Activated CD8-positive, alpha-beta T cell treated with anti-CD3 and anti-CD28 coated beads, Interleukin-2, amount 10 ng/mL, durations not matched to agents 7 days and 5 days (primary cell): ENCODE data around the gene CYTH2. TPM values are rescaled to one million over a fixed set of nuclear protein-coding genes. Genes with fewer than 3 reads are reported as not detected.
"Not testable (repeated sequence)": the region's sequence is repeated elsewhere in the genome, so short reads cannot be mapped to it uniquely, and the experiment has no call there.

ENCODE experiments used
- ATAC-seq: fragments of 150-1000 bp; cut with Tn5 transposase; one replicate; pipeline ENCODE4 v1.10.0; 2021; ENCODE audit warnings: moderate library complexity
- CTCF ChIA-PET: fragments of 350-600 bp; sonication (Branson Sonifier 250); formaldehyde crosslinking; loops from one replicate; lab custom pipeline; 2021; ENCODE audit warnings: antibody characterized with exemption; lab: Charles Lee
- POLR2A ChIA-PET: fragments of 350-600 bp; sonication (Branson Sonifier 250); formaldehyde crosslinking; loops from one replicate; lab custom pipeline; 2021; ENCODE audit warnings: antibody characterized with exemption; lab: Charles Lee
- DNase-seq: peaks from one replicate; pipeline ENCODE4 v3.0.0-alpha.2; 2020
- H3K27ac Mint-ChIP-seq: one replicate; pipeline ENCODE4 v1.8.0; 2021; ENCODE audit warnings: mild to moderate bottlenecking, mixed read lengths
- H3K27me3 Mint-ChIP-seq: one replicate; pipeline ENCODE4 v1.8.0; 2021; ENCODE audit warnings: low read depth, mixed read lengths
- H3K36me3 Mint-ChIP-seq: one replicate; pipeline ENCODE4 v1.8.0; 2021; ENCODE audit warnings: low read depth, mixed read lengths
- H3K4me1 Mint-ChIP-seq: one replicate; pipeline ENCODE4 v1.8.0; 2021; ENCODE audit warnings: low read depth, mixed read lengths
- H3K4me3 Mint-ChIP-seq: one replicate; pipeline ENCODE4 v1.8.0; 2021; ENCODE audit warnings: mild to moderate bottlenecking, mixed read lengths
- H3K9me3 Mint-ChIP-seq: one replicate; pipeline ENCODE4 v1.8.0; 2022; ENCODE audit warnings: mixed read lengths; ENCODE audit not compliant: insufficient read depth
- total RNA-seq, 2 experiments: library from RNA; stranded (reverse); gene quantifications; one replicate each; pipeline ENCODE4 v1.2.3, GENCODE V29; 2021

CYTH2 gene
- total RNA-seq, 2 experiments from 2014 or later, result 48.3 to 50.3 TPM

- CTCF ChIA-PET, result interaction anchor here (0.6 to 5.1 kb wide), 8 partner anchors 8 to 174 kb away, joined by 3 to 53 read pairs (median 10); a partner anchor contains a TSS
- not testable (repeated sequence) for H3K9me3 Mint-ChIP-seq, H3K36me3 Mint-ChIP-seq, ATAC-seq, H3K27ac Mint-ChIP-seq, DNase-seq, H3K4me3 Mint-ChIP-seq
- Mint-ChIP-seq H3K4me1 (peaks cover 30% of the 10 kb centered on the region), H3K27me3 (peaks cover 20% of the 10 kb centered on the region)
- POLR2A ChIA-PET, result interaction anchor here (0.7 kb wide), 1 partner anchor 847 kb away, joined by 3 read pairs; the partner anchor contains the start of gene CD37
Observed at GRCh38 chr19:48488478-48488877, 19.3 kb downstream of the CYTH2 start.

- ChIA-PET POLR2A (interaction anchor here (0.5 to 1.0 kb wide), 3 partner anchors 9 to 160 kb away, joined by 3 to 5 read pairs (median 3); partner anchors contain the start of genes RPL18 and SPHK2), CTCF (interaction anchor here (0.7 to 5.1 kb wide), 31 partner anchors 8 to 185 kb away, joined by 3 to 53 read pairs (median 4); partner anchors contain the start of genes KDELR1, RPL18, SPHK2 and SYNGR4)
- Mint-ChIP-seq H3K27me3 (peaks cover 28% of the 10 kb centered on the region), H3K4me3 (no peak overlapping the region), H3K4me1 (peaks cover 36% of the 10 kb centered on the region), H3K27ac (no peak overlapping the region), H3K9me3 (no peaks in the 10 kb centered on the region), H3K36me3 (no peaks in the 10 kb centered on the region)
- ATAC-seq (peak; percentile 56), DNase-seq (peak; percentile 86)
Observed at GRCh38 chr19:48489608-48490216, 20.5 kb downstream of the CYTH2 start.

GRCh38 chr19:48490981-48491792 lies 22.0 kb downstream of the CYTH2 start:
- ChIA-PET POLR2A (no interaction called here), CTCF (interaction anchor here (0.7 to 5.1 kb wide), 8 partner anchors 10 to 157 kb away, joined by 3 to 53 read pairs (median 20); no protein-coding TSS in a partner anchor)
- Mint-ChIP-seq H3K4me1 (peaks cover 45% of the 10 kb centered on the region), H3K9me3 (no peaks in the 10 kb centered on the region), H3K36me3 (no peaks in the 10 kb centered on the region), H3K27ac (no peak overlapping the region), H3K4me3 (peak overlapping the region; percentile 28), H3K27me3 (peaks cover 31% of the 10 kb centered on the region)
- ATAC-seq (peak; percentile 13), DNase-seq (peak; percentile 68)

GRCh38 chr19:48491793-48492123 lies 22.6 kb downstream of the CYTH2 start:
- Mint-ChIP-seq H3K27me3 (peaks cover 31% of the 10 kb centered on the region), H3K4me3 (no peak overlapping the region), H3K36me3 (no peaks in the 10 kb centered on the region), H3K27ac (no peak overlapping the region), H3K9me3 (no peaks in the 10 kb centered on the region), H3K4me1 (peaks cover 45% of the 10 kb centered on the region)
- POLR2A ChIA-PET, result no interaction called here
- CTCF ChIA-PET, result interaction anchor here (2.6 to 5.1 kb wide), 3 partner anchors 15 to 96 kb away, joined by 7 to 53 read pairs (median 22); no protein-coding TSS in a partner anchor
- DNase-seq, result no peak
- ATAC-seq, result no peak

GRCh38 chr19:48492925-48493717 lies 24.0 kb downstream of the CYTH2 start:
- Mint-ChIP-seq H3K36me3 (no peaks in the 10 kb centered on the region), H3K9me3 (no peaks in the 10 kb centered on the region), H3K4me1 (peaks cover 45% of the 10 kb centered on the region), H3K27ac (peak overlapping the region; percentile 47), H3K27me3 (peaks cover 31% of the 10 kb centered on the region), H3K4me3 (peak overlapping the region; percentile 50)
- ATAC-seq (peak; percentile 71), DNase-seq (peak; percentile 86)
- ChIA-PET CTCF (interaction anchor here (1.2 to 2.6 kb wide), 7 partner anchors 13 to 179 kb away, joined by 3 to 10 read pairs (median 3); partner anchors contain the start of gene KDELR1), POLR2A (interaction anchor here (0.8 kb wide), 2 partner anchors 14 to 408 kb away, joined by 3 to 4 read pairs; no protein-coding TSS in a partner anchor)

GRCh38 chr19:48493718-48494401 lies 24.7 kb downstream of the CYTH2 start:
- POLR2A ChIA-PET, result no interaction called here
- Mint-ChIP-seq H3K4me1 (peaks cover 45% of the 10 kb centered on the region), H3K27me3 (peaks cover 31% of the 10 kb centered on the region)

GRCh38 chr19:48495396-48495795 lies 26.2 kb downstream of the CYTH2 start:
- ChIA-PET POLR2A (no interaction called here), CTCF (interaction anchor here (0.8 to 1.3 kb wide), 2 partner anchors 10 to 89 kb away, joined by 3 to 7 read pairs; no protein-coding TSS in a partner anchor)
- H3K4me1 Mint-ChIP-seq, result peaks cover 42% of the 10 kb centered on the region
- H3K9me3 Mint-ChIP-seq, result no peaks in the 10 kb centered on the region
- no peak overlapping the region for H3K4me3 Mint-ChIP-seq
- ATAC-seq (no peak), DNase-seq (no peak)
- H3K27ac Mint-ChIP-seq, result no peak overlapping the region
- peaks cover 31% of the 10 kb centered on the region for H3K27me3 Mint-ChIP-seq
- H3K36me3 Mint-ChIP-seq, result no peaks in the 10 kb centered on the region

More at GRCh38 chr19:48493718-48494401, 24.7 kb downstream of the CYTH2 start:
- Mint-ChIP-seq H3K27ac (no peak overlapping the region), H3K36me3 (no peaks in the 10 kb centered on the region), H3K9me3 (no peaks in the 10 kb centered on the region), H3K4me3 (peak overlapping the region; percentile 63)
- no peak for ATAC-seq
- CTCF ChIA-PET, result interaction anchor here (1.2 to 2.6 kb wide), 7 partner anchors 12 to 179 kb away, joined by 3 to 10 read pairs (median 3); partner anchors contain the start of gene KDELR1
- no peak for DNase-seq

GRCh38 chr19:48496959-48497727 lies 28.0 kb downstream of the CYTH2 start:
- Mint-ChIP-seq H3K9me3 (no peaks in the 10 kb centered on the region), H3K27ac (no peak overlapping the region), H3K27me3 (peaks cover 17% of the 10 kb centered on the region), H3K4me3 (no peak overlapping the region), H3K36me3 (no peaks in the 10 kb centered on the region), H3K4me1 (peaks cover 40% of the 10 kb centered on the region)
- POLR2A ChIA-PET, result no interaction called here
- DNase-seq, result no peak
- ATAC-seq, result no peak
- CTCF ChIA-PET, result interaction anchor here (0.9 to 1.8 kb wide), 3 partner anchors 8 to 10 kb away, joined by 3 to 9 read pairs (median 3); no protein-coding TSS in a partner anchor

GRCh38 chr19:48497728-48498594 lies 28.8 kb downstream of the CYTH2 start:
- CTCF ChIA-PET, result interaction anchor here (1.0 to 1.8 kb wide), 2 partner anchors 7 to 9 kb away, joined by 3 to 9 read pairs; no protein-coding TSS in a partner anchor
- Mint-ChIP-seq H3K36me3 (no peaks in the 10 kb centered on the region), H3K27me3 (peaks cover 13% of the 10 kb centered on the region), H3K4me3 (no peak overlapping the region), H3K27ac (no peak overlapping the region), H3K4me1 (peaks cover 38% of the 10 kb centered on the region), H3K9me3 (no peaks in the 10 kb centered on the region)
- DNase-seq (no peak), ATAC-seq (no peak)
- POLR2A ChIA-PET, result no interaction called here
